HG03457 (cell line): ENCODE data around the gene GCH1.
"Not testable (repeated sequence)": the region's sequence is repeated elsewhere in the genome, so short reads cannot be mapped to it uniquely, and the experiment has no call there.

Source experiments
- ATAC-seq: cut with Tn5 transposase; IDR thresholded peaks from one replicate; pipeline ENCODE4 v1.9.1; 2021; ENCODE audit warnings: moderate number of reproducible peaks; ENCODE audit not compliant: unreplicated experiment

The GCH1 gene

GRCh38 chr14:54804538-54805041, 98.0 kb downstream of the GCH1 start:
- no peak for ATAC-seq

DNA sequence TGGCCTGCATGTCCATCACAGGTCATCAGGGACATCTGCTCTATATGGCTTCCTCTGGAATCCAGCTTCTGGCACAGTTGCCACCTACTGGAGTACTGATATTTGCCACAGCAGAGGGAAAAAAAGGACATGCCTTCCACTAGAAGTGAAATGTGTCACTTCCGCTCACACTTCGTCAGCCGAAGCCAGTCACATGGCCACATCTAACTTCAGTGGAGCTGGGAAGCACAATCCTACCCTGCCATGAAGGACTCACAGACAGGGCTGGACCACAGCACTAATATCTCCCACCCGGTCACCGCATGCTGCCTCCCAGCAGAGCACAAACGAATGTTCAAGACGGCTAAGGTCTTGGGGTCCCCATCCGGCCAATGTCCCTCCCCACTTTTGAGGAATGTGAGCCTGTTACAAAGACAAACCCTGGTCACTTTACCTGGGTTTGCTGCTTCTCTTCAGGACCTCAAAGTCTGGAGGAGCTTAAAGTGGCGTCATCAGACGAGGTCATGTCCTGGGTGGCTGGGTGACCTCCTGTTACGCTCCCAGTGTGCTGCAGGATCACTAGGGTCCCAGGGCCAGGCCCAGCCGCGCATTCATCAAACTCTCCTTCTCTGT, 98.6 kb downstream of the GCH1 start:
- ATAC-seq = no peak

- no peak for ATAC-seq
These were observed 99.2 kb downstream of the GCH1 start for GRCh38 chr14:54803396-54803795.

DNA sequence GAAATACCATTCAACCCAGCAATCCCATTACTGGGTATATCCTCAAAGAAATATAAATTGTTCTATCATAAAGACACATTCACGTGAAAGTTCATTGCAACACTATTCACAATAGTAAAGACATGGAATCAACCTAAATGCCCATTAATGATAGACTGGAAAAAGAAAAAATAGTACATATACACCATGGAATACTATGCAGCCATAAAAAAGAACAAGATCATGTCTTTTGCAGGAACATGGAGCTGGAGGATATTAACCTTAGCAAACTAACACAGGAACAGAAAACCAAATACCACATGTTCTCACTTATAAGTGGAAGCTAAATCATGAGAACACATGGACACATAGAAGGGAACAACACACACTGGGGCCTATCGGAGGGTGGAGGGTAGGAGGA, 101.1 kb downstream of the GCH1 start:
- ATAC-seq = not testable (repeated sequence)

DNA sequence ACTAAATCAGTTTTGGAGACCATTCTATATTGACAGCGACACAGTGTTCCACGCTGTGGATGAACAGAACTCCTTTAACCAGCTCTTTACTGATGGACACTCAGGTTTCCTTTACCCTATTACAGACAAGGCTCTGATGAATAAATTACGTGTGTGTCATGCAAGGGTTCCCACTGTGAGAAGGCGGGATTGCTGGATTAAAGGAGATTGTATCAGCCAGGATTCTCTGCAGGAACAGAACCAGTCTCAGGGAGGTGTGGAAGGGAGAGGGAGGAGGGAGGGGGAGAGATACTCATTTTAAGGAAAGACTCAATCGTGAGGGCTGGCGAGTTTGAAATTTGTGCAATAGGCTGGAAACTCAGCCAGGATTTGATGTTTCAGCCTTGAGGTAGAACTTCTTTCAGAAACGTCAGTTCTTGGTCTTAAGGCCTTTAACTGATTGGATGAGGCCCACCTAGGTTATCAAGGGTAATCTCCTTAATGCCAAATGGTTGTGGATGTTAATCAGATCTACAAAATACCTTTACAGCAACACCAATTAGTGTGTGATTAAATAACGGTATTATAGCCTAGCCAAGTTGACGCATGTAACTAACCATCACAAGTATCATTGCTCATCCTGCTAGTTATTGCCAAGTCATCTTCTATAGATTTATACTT, 104.0 kb downstream of the GCH1 start:
- ATAC-seq = no peak

DNA sequence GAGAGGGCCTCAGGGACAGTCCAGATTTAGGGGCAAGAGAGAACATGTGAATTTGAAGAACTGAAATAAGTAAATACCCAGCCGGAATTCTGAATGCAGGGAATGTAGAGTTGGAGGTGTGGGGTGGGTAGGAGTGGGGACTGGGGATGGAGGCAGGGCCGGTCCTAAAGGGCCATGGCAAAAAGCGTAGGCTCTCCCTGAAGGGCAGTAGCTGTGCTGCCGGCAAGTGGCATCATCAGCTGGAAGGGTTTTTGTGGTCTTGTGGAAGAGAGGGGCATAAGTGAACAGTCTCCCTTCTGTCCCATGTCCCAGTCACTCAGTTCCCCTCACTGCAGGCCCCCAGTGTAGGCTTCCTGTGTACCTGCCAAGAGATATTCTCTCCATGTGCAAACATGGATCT, 104.6 kb downstream of the GCH1 start:
- no peak for ATAC-seq

DNA sequence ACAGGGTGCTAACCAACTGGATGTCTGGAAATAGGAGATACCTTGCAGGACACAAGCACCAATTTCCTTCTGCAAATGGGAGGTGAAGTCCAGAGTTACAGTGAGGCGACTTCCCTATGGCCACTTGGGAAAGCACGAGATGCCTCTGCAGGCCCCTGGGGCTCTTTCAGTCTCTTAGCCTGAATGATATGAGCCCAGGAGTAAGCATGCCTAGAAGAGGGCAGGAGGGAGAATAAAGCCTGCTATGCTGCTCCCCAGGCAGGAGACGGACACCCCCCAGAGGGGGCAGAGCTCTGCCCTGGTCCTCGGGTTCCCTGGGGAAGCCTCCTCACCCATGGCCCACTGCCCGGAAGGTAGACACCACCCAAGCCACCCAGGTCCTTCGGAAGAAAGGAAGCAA, 105.1 kb downstream of the GCH1 start:
- ATAC-seq = no peak

DNA sequence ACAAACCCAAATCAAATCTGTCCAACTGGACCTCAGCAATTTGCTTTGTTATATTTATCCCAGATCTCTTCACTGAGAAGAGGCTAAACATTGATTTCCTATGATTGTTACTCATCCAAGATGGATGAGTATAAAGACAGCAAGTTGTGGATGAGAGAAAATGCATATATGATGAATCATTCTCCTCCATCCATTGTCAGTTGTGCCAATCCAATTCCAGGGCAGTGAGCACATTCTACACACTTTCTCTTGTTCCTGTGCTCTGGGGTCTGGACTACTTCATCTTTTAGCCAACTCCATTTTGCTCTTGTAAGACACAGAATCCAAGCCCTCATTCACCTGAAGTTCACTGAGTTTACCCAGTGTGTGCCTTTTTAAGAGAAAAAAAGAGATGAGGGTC, 105.7 kb downstream of the GCH1 start:
- no peak for ATAC-seq

DNA sequence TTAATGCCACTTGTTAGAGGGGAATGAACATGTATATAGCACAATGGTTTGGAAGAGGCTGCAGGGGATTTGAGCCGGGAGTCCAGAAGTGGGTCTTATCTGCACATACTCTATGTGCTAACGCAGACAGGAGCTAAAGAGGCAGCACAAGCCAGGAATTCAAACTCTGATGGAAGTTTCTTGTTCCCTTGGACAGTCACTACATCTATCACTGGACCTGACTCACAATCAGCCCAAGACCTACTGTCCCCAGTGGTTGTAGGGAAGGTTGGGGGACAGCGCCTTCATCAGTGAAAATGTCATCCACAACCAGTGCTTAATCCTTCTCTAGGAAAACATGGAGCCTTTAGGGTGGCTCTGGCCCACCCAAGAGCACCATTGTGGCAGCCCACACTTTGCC, 107.8 kb downstream of the GCH1 start:
- ATAC-seq = no peak

- no peak for ATAC-seq
These were observed 108.5 kb downstream of the GCH1 start for GRCh38 chr14:54794159-54794558.

- no peak for ATAC-seq
These were observed 110.3 kb downstream of the GCH1 start for GRCh38 chr14:54792288-54792687.
